ENCODE measurements around the gene RDH12. TPM values are rescaled to one million over a fixed set of nuclear protein-coding genes. Genes with fewer than 3 reads are reported as not detected.

Gene RDH12
- total and polyA plus RNA-seq, 12 donors: 0.14 TPM; not detected in 11

GRCh38 chr14:67776653-67777322, 75.1 kb downstream of the RDH12 start:
- intact Hi-C loops (cut with DNase I): no loop called here
- ATAC-seq (no peak), DNase-seq (no peak)
- 74 to 80% methylated on average over 4 of the region's 4 CpGs for WGBS, 2 donors
- Histone ChIP-seq H3K4me3 (no peak overlapping the region), H3K27ac (no peak overlapping the region), H3K4me1 (no peaks in the 10 kb centered on the region), H3K36me3 (peaks cover 0 to 100% (median 84%) of the 10 kb centered on the region in 9 donors), H3K9me3 (no peaks in the 10 kb centered on the region), H3K27me3 (no peaks in the 10 kb centered on the region)
- TF ChIP-seq CTCF (IDR thresholded peaks at IDR 0.05): no peak

DNA sequence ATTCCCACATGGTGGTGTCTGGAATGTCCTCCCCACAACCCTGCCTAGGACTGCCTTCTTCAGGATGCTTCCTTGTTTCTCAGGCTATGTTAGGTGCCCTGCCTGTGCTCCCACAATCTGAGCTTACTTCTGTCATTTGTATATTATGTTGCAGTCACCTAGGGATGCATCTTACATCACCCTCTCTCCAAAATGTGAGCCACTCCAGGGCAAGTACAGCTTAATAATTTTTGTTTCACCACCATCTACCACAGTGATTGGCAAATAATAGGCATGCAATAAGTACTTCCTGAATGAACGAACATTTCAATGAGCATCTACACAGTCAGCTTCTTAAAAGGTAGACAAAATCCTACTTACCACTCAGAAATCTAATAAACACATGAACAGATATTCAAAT, 77.1 kb downstream of the RDH12 start:
- no peak for TF ChIP-seq CTCF (IDR thresholded peaks at IDR 0.05)
- no peak for ATAC-seq
- no peaks in the 10 kb centered on the region for H3K4me1 ChIP-seq
- H3K27me3 ChIP-seq: no peaks in the 10 kb centered on the region
- 89 to 92% methylated on average over 1 of the region's 1 CpG for WGBS, 2 donors
- H3K27ac ChIP-seq: no peak overlapping the region
- H3K9me3 ChIP-seq: no peaks in the 10 kb centered on the region
- H3K4me3 ChIP-seq: no peak overlapping the region
- DNase-seq: no peak
- H3K36me3 ChIP-seq: peaks cover 0 to 100% (median 86%) of the 10 kb centered on the region in 9 donors
- intact Hi-C loops (cut with DNase I): no loop called here

DNA sequence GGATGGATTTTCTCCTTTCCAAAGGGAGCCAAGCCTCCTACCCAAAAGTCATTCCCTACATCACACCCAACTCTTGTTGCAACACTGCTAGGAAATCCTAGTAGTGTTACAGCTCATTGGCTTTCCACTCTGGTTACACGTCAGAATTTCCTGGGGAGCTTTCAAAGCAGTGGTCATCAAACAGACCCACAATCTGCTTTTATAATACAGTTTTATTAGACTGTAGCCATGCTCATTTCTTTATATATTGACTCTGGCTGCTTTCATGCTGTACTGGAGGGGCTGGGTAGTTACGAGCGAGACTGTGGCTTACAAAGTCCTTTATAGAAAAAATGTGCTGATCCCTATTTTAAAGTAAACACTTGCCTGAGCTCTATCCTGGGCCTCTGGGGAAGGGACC, 80.4 kb downstream of the RDH12 start:
- ATAC-seq (no peak), DNase-seq (no peak)
- Histone ChIP-seq H3K4me1 (peaks cover 0 to 12% (median 3%) of the 10 kb centered on the region in 9 donors), H3K36me3 (peaks cover 0 to 100% (median 76%) of the 10 kb centered on the region in 9 donors), H3K27me3 (no peaks in the 10 kb centered on the region), H3K27ac (no peak overlapping the region), H3K4me3 (no peak overlapping the region), H3K9me3 (no peaks in the 10 kb centered on the region)
- no peak for TF ChIP-seq CTCF (IDR thresholded peaks at IDR 0.05)
- intact Hi-C loops (cut with DNase I): no loop called here
- WGBS, 2 donors: 82 to 92% methylated on average over 3 of the region's 3 CpGs

Other genes starting within 250 kb of the RDH12 start
- gene TMEM229B, start 213.2 kb upstream of the RDH12 start, total RNA-seq: 1 to 10 TPM in 9 of 10 donors, under 1 TPM in 1; 1.00 to 5.9 (median 1.7) TPM
- gene TMEM229B, start 213.2 kb upstream of the RDH12 start, polyA plus RNA-seq: under 1 TPM; 0.51 to 0.68 TPM
- 1 to 10 TPM; 1.7 to 7.8 (median 3.7) TPM for gene PLEKHH1, start 168.6 kb upstream of the RDH12 start, total RNA-seq
- 10 to 100 TPM in 1 of 2 donors, 1 to 10 TPM in 1; 2.3 to 14.8 TPM for gene PLEKHH1, start 168.6 kb upstream of the RDH12 start, polyA plus RNA-seq
- gene PIGH, start 101.6 kb upstream of the RDH12 start, total RNA-seq: 10 to 100 TPM in 6 of 10 donors, 1 to 10 TPM in 4; 9.0 to 16.8 (median 10.2) TPM
- gene PIGH, start 101.6 kb upstream of the RDH12 start, polyA plus RNA-seq: 10 to 100 TPM; 18.1 to 23.3 TPM
- 10 to 100 TPM in 1 of 10 donors, 1 to 10 TPM in 7, under 1 TPM in 2; 0.69 to 11.6 (median 1.5) TPM for gene ARG2, start 82.0 kb upstream of the RDH12 start, total RNA-seq
- gene ARG2, start 82.0 kb upstream of the RDH12 start, polyA plus RNA-seq: 10 to 100 TPM in 1 of 2 donors, under 1 TPM in 1; 0.22 to 42.4 TPM
- gene VTI1B, start 27.3 kb upstream of the RDH12 start, total RNA-seq: 100 to 1,000 TPM; 110 to 153 (median 125) TPM
- gene VTI1B, start 27.3 kb upstream of the RDH12 start, polyA plus RNA-seq: 10 to 100 TPM; 64.7 to 88.2 TPM
- 10 to 100 TPM in 9 of 10 donors, 1 to 10 TPM in 1; 9.6 to 19.8 (median 14.7) TPM for gene RDH11, start 6.1 kb upstream of the RDH12 start, total RNA-seq
- gene RDH11, start 6.1 kb upstream of the RDH12 start, polyA plus RNA-seq: 10 to 100 TPM; 19.2 to 22.3 TPM
- 10 to 100 TPM; 11.0 to 17.9 (median 15.4) TPM for gene ZFYVE26, start 114.7 kb downstream of the RDH12 start, total RNA-seq
- gene ZFYVE26, start 114.7 kb downstream of the RDH12 start, polyA plus RNA-seq: 1 to 10 TPM; 2.8 to 5.6 TPM
- 1 to 10 TPM; 2.4 to 8.6 (median 3.6) TPM for gene RAD51B, start 117.9 kb downstream of the RDH12 start, total RNA-seq
- gene RAD51B, start 117.9 kb downstream of the RDH12 start, polyA plus RNA-seq: 1 to 10 TPM in 1 of 2 donors, under 1 TPM in 1; 0.88 to 1.5 TPM